Esophagus (tissue), 2 donors: ENCODE measurements around the gene CUX1. TPM values are rescaled to one million over a fixed set of nuclear protein-coding genes. Genes with fewer than 3 reads are reported as not detected.

Source experiments
- H3K27ac ChIP-seq, 2 donors: one replicate each; pipeline ENCODE4 v1.5.1; 2013; ENCODE audit warnings: low read depth in 2 of 2, mild to moderate bottlenecking in 2 of 2, inconsistent platforms in 1 of 2, low read length in 1 of 2, moderate library complexity in 1 of 2
- H3K27me3 ChIP-seq, 2 donors: one replicate each; pipeline ENCODE4 v1.6.1; 2013; ENCODE audit warnings: low read length in 2 of 2, control low read depth in 1 of 2, mild to moderate bottlenecking in 1 of 2; ENCODE audit not compliant: insufficient read depth in 2 of 2, control insufficient read depth in 1 of 2
- H3K36me3 ChIP-seq, 2 donors: one replicate each; pipeline ENCODE4 v1.6.1; 2013; ENCODE audit warnings: low read length in 1 of 2; ENCODE audit not compliant: control insufficient read depth in 2 of 2, insufficient read depth in 2 of 2
- H3K4me1 ChIP-seq, 2 donors: one replicate each; pipeline ENCODE4 v1.6.1; 2013; ENCODE audit warnings: low read length in 1 of 2; ENCODE audit not compliant: control insufficient read depth in 2 of 2, insufficient read depth in 2 of 2
- H3K4me3 ChIP-seq, 2 donors: one replicate each; pipeline ENCODE4 v1.5.1; 2013; ENCODE audit warnings: low read length in 2 of 2, mild to moderate bottlenecking in 2 of 2, low read depth in 1 of 2, moderate library complexity in 1 of 2
- H3K9me3 ChIP-seq, 2 donors: one replicate each; pipeline ENCODE4 v1.6.1; 2013; ENCODE audit warnings: mild to moderate bottlenecking in 2 of 2, low read depth in 1 of 2, low read length in 1 of 2, moderate library complexity in 1 of 2; ENCODE audit not compliant: control insufficient read depth in 2 of 2, insufficient read depth in 1 of 2
- WGBS, 2 donors: extraction: QIAGEN DNeasy Blood & Tissue Kit; methylation state at CpG; one replicate each; pipeline ENCODE4 v1.1.7; 2013; 5-methylcytosine and 5-hydroxymethylcytosine counted together
- polyA plus RNA-seq, 2 donors: library from polyadenylated mRNA; stranded (reverse); fragments of 200-250 nt; gene quantifications; one replicate each; pipeline ENCODE4 v1.2.3, GENCODE V29; 2013
- donor health status: healthy with polysubstance abuse.
- donor health status: Bipolar disorder and iron deficiency.

Gene CUX1
- polyA plus RNA-seq, 2 donors = 19.6 to 21.7 TPM

DNA sequence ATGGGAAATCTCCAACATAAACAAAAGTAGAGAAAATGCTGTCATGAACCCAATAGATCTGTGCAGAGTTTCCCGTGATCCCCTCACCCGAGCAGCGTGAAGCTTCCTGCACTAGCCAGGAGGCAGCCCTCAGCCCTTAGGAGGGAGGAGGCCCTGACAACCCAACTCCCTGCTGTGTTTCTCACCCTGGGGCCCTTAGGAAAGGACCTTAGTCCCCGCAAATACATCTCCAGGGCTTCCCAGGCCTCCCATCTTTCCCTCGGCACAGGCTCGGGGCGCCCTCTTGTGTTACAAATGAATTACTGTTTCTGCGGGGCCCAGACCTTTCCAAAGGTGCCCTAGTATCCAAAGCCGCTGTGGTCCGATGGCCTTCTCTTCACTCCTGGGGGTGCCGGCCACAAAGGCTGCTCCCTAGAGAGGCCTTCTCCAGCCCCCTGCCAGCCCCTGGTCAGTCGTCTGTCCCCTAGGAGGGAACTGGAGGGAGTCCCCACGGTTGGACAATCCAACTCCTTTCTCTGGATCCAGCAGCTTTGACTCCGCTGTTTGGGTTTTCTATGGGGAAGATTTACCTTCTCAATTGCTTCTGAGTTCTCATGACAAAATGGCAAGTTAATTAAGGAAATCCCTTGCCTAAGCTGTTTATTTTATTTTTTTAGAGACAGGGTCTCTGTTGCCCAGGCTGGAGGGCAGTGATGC, 419.3 kb downstream of the CUX1 start:
- Histone ChIP-seq H3K4me1 (no peaks in the 10 kb centered on the region), H3K4me3 (no peak overlapping the region), H3K36me3 (peaks cover 0 to 22% of the 10 kb centered on the region in 2 donors), H3K27ac (no peak overlapping the region), H3K27me3 (no peaks in the 10 kb centered on the region), H3K9me3 (no peaks in the 10 kb centered on the region)
- WGBS, 2 donors = 35 to 41% methylated on average over 14 of the region's 14 CpGs

DNA sequence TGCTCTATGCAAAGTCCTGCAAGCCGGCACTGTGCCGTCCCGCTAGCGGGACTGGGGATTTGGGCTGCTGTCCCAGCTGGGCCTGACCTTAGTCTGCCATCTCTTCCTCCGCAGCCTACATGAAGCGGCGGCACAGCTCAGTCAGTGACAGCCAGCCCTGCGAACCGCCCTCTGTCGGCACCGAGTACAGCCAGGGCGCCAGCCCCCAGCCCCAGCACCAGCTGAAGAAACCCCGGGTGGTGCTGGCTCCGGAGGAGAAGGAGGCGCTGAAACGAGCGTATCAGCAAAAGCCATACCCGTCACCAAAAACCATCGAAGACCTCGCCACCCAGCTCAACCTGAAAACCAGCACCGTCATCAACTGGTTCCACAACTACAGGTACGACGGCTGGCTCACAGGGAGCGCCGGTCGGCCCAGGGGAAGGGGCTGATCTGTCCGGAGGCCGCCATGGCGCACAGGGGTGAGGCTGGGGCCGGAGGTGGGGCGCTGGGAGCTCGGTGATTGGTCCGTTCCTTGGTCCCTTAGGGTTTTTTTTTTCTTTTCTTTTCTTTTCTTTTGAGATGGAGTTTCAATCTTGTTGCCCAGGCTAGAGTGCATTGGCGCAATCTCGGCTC, 421.9 kb downstream of the CUX1 start:
- Histone ChIP-seq H3K9me3 (no peaks in the 10 kb centered on the region), H3K4me3 (no peak overlapping the region), H3K36me3 (peaks cover 0 to 12% of the 10 kb centered on the region in 2 donors), H3K4me1 (no peaks in the 10 kb centered on the region), H3K27ac (no peak overlapping the region), H3K27me3 (no peaks in the 10 kb centered on the region)
- 97 to 98% methylated on average over 35 of the region's 35 CpGs for WGBS, 2 donors

DNA sequence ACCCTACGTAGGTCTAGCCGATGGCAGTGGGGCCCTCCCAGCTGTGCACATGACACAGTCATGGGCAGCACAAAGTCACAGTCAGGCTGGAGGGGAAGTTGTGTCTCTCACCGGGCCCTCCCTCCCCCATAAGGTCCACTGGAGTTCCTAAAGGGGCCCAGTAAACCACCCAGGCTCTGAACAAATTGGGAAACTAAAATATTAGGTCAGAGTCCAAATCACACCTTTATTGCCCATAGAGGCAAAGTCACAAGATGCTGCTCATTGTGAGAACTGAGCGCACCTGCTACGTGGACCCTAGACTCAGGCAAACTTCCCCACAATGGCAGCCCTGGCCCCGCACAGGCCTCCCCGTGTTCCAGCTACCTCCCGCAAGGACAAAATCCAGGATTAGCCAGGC, 424.0 kb downstream of the CUX1 start:
- H3K27me3 ChIP-seq = no peaks in the 10 kb centered on the region
- H3K4me3 ChIP-seq = no peak overlapping the region
- H3K36me3 ChIP-seq = peaks cover 0 to 16% of the 10 kb centered on the region in 2 donors
- no peaks in the 10 kb centered on the region for H3K9me3 ChIP-seq
- no peak overlapping the region for H3K27ac ChIP-seq
- H3K4me1 ChIP-seq = no peaks in the 10 kb centered on the region
- WGBS, 2 donors = 91 to 93% methylated on average over 8 of the region's 8 CpGs

DNA sequence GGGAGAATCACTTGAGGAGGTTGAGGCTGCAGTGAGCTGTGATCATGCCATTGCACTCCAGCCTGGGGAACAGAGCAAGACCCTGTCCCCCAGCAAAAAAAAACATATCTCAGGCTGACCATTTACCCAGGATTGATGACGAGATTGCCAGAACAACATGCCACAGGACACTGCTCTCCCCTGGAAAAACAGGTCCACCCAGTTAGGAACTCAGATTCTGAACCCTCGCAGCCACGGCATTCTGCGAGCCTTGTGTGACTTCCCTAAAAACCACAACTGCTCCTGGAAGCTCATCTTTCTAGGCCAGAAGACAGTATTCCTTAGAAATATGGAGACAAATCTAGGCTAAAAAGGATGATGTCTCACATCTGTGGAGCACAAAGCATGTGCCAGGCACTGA, 427.2 kb downstream of the CUX1 start:
- 65 to 74% methylated on average over 4 of the region's 4 CpGs for WGBS, 2 donors
- peaks cover 0 to 18% of the 10 kb centered on the region in 2 donors for H3K36me3 ChIP-seq

DNA sequence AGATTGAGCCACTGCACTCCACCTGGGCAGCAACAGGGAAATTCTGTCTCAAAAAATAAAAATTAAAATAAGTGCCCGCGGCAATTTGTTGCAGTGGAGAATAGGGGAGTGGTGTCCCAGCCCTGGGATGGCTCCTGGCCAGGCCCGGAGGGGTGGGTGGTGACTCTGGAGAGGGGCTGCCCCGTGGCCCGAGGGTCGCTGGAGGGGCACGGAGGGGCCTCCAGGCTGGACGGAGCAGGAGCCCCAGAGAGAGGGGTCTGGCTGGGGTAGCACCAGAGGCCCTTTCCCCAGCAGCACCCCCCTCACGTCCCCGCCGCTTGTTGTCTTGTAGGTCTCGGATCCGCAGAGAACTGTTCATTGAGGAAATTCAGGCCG, 430.6 kb downstream of the CUX1 start:
- no peaks in the 10 kb centered on the region for H3K27me3 ChIP-seq
- WGBS, 2 donors = 93 to 94% methylated on average over 14 of the region's 14 CpGs
- no peak overlapping the region for H3K4me3 ChIP-seq
- no peaks in the 10 kb centered on the region for H3K9me3 ChIP-seq
- H3K4me1 ChIP-seq = no peaks in the 10 kb centered on the region
- no peak overlapping the region for H3K27ac ChIP-seq
- H3K36me3 ChIP-seq = peaks cover 0 to 15% of the 10 kb centered on the region in 2 donors

More for the DNA sequence above, 427.2 kb downstream of the CUX1 start:
- H3K4me1 ChIP-seq = no peaks in the 10 kb centered on the region
- H3K4me3 ChIP-seq = no peak overlapping the region
- H3K27me3 ChIP-seq = no peaks in the 10 kb centered on the region
- H3K27ac ChIP-seq = no peak overlapping the region
- H3K9me3 ChIP-seq = no peaks in the 10 kb centered on the region

DNA sequence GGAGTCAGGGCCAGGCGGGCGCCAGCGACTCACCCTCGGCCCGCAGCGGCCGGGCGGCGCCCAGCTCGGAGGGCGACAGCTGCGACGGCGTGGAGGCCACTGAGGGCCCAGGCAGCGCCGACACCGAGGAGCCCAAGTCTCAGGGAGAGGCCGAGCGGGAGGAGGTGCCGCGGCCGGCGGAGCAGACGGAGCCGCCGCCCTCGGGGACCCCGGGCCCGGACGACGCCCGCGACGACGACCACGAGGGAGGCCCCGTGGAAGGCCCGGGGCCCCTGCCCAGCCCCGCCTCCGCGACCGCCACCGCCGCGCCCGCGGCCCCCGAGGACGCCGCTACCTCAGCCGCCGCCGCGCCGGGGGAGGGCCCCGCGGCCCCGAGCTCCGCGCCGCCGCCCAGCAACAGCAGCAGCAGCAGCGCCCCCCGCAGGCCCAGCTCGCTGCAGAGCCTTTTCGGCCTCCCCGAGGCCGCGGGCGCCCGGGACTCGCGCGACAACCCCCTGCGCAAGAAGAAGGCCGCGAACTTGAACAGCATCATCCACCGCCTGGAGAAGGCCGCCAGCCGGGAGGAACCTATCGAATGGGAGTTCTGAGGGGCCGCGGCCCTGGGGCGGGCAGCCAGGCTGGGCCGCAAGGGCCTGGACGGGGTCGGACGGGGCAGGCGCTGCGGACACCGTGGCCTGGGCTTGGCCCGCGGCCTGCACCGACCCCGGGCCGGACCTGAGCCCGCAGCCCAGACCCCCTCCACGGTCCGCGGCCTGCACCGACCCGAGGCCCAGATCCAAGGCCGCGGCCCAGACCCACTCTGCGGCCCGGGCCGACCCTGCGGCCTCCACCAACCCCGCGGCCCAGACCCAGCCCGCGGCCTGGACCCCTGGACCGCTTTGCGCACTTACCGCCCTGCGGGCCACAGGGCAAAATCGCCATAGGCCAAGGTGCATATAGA, 431.3 kb downstream of the CUX1 start:
- Histone ChIP-seq H3K27ac (no peak overlapping the region), H3K36me3 (peaks cover 0 to 15% of the 10 kb centered on the region in 2 donors), H3K9me3 (no peaks in the 10 kb centered on the region), H3K27me3 (no peaks in the 10 kb centered on the region), H3K4me1 (no peaks in the 10 kb centered on the region), H3K4me3 (no peak overlapping the region)
- WGBS, 2 donors = 91 to 96% methylated on average over 75 to 117 of the region's 117 CpGs

DNA sequence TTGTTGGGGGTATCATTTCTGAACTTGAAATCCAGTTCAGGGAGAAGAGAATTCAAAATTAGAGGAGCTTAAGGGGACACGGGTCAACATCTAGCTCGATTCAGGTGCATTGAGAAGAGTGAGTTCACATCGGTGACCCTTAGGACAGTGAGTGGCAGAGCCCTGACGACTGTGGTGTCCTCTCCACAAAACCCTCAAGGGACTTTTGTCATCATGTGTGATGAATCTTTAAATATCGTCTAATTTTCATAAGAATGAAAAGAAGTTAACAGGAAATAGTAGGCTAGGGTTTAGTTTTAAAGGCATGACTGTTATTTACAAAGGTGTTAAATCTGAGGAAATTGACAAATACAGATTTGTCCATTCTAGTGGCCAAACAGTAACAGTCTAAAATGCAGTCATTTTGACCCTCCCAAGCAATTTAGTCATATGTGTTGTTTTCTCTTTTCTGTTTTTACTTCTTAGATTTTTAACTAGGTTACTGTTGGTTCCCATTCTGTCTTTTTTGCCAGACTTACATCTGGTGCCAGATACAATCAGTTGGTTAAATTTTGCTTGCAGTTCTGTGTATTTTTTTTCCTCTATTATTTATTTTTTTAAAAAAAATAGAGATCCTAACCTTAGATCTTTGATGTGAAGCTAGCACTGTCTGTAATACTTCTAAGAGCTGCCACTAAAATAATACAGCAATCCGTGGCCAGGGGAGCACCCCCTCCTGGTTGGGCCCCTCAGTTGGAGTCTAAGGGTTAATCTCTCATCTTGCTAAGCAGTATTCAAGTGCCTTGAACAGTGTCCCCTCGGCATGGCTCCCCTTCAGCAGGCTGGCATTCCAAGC, 434.3 kb downstream of the CUX1 start:
- no peaks in the 10 kb centered on the region for H3K27me3 ChIP-seq
- H3K4me3 ChIP-seq = no peak overlapping the region
- H3K9me3 ChIP-seq = no peaks in the 10 kb centered on the region
- 76 to 79% methylated on average over 7 of the region's 7 CpGs for WGBS, 2 donors
- H3K4me1 ChIP-seq = no peaks in the 10 kb centered on the region
- no peak overlapping the region for H3K27ac ChIP-seq
- H3K36me3 ChIP-seq = peaks cover 0 to 7% of the 10 kb centered on the region in 2 donors

DNA sequence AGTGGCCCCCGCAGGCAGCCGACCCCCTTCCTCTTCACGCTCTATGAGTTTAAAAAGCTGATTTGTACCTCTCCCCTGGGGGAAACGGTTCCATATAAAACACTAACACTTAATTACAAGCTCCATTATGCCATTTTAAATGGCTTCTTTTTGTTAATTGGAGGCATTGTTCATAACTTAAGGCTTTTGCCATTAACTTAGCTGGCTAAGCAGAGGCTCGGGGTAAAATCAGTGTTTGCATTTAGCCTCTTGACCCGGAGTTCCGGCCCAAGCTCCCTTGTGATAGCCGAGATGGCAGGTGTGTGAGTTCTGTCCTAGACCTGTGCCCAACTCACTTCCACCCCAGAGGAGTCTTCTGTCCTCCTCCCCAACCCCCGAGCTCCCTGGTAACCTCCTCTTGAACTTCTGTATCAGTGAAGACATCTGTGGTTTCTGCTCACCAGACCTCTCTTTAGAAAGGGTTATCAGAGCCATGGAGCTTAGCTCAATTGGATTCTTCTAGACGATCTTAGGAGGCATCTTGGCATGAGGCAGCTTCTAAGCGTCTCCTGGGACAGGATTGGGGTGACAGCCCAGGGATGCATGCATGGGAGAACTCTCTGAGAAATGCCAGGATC, 435.0 kb downstream of the CUX1 start:
- Histone ChIP-seq H3K4me3 (no peak overlapping the region), H3K27ac (no peak overlapping the region), H3K4me1 (no peaks in the 10 kb centered on the region), H3K9me3 (no peaks in the 10 kb centered on the region), H3K36me3 (peaks cover 0 to 7% of the 10 kb centered on the region in 2 donors), H3K27me3 (no peaks in the 10 kb centered on the region)
- 83 to 84% methylated on average over 11 of the region's 11 CpGs for WGBS, 2 donors
